ENCODE measurements around the gene ADAT3. TPM values are rescaled to one million over a fixed set of nuclear protein-coding genes. Genes with fewer than 3 reads are reported as not detected.

The ADAT3 gene
- total RNA-seq, 1 experiment from 2014 or later = 12.6 TPM

GRCh38 chr19:1956122-1956494 lies 50.9 kb downstream of the ADAT3 start:
- no peaks in the 10 kb centered on the region for H3K27me3 ChIP-seq (replicated peaks; ENCODE audit: control insufficient read depth, insufficient read depth, low read length)
- CTCF ChIA-PET = no interaction called here
- no peak overlapping the region for H3K27ac Mint-ChIP-seq (ENCODE audit: unreplicated experiment)
- peaks cover 15% of the 10 kb centered on the region for H3K36me3 Mint-ChIP-seq (ENCODE audit: insufficient read depth, unreplicated experiment)
- H3K4me3 ChIP-seq (ENCODE audit: low read depth, low read length) = no peak overlapping the region
- no peaks in the 10 kb centered on the region for H3K27me3 Mint-ChIP-seq (ENCODE audit: insufficient read depth, unreplicated experiment)
- H3K9me3 ChIP-seq = no peaks in the 10 kb centered on the region
- POLR2A ChIA-PET = no interaction called here
- TF ChIP-seq, protein P1, sequence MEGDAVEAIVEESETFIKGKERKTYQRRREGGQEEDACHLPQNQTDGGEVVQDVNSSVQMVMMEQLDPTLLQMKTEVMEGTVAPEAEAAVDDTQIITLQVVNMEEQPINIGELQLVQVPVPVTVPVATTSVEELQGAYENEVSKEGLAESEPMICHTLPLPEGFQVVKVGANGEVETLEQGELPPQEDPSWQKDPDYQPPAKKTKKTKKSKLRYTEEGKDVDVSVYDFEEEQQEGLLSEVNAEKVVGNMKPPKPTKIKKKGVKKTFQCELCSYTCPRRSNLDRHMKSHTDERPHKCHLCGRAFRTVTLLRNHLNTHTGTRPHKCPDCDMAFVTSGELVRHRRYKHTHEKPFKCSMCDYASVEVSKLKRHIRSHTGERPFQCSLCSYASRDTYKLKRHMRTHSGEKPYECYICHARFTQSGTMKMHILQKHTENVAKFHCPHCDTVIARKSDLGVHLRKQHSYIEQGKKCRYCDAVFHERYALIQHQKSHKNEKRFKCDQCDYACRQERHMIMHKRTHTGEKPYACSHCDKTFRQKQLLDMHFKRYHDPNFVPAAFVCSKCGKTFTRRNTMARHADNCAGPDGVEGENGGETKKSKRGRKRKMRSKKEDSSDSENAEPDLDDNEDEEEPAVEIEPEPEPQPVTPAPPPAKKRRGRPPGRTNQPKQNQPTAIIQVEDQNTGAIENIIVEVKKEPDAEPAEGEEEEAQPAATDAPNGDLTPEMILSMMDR (IDR thresholded peaks at IDR 0.05; ENCODE audit: insufficient read depth in 1 of 2, low read depth in 1 of 2, low read length in 1 of 2, severe bottlenecking in 1 of 2, unreplicated experiment in 1 of 2) = no peak
- intact Hi-C loops (cut with micrococcal nuclease; ENCODE audit: unreplicated experiment) = no loop called here
- no peaks in the 10 kb centered on the region for H3K4me1 Mint-ChIP-seq (ENCODE audit: low read depth, unreplicated experiment)
- BruUV-seq (replicated peaks) = no TSS peak
- H3K4me3 Mint-ChIP-seq (ENCODE audit: unreplicated experiment) = no peak overlapping the region
- no peaks in the 10 kb centered on the region for H3K9me3 Mint-ChIP-seq (ENCODE audit: unreplicated experiment)
- H3K36me3 ChIP-seq (ENCODE audit: control insufficient read depth, insufficient read depth, low read length) = no peaks in the 10 kb centered on the region
- DNase-seq = no peak
- no peaks in the 10 kb centered on the region for H3K4me1 ChIP-seq

DNA sequence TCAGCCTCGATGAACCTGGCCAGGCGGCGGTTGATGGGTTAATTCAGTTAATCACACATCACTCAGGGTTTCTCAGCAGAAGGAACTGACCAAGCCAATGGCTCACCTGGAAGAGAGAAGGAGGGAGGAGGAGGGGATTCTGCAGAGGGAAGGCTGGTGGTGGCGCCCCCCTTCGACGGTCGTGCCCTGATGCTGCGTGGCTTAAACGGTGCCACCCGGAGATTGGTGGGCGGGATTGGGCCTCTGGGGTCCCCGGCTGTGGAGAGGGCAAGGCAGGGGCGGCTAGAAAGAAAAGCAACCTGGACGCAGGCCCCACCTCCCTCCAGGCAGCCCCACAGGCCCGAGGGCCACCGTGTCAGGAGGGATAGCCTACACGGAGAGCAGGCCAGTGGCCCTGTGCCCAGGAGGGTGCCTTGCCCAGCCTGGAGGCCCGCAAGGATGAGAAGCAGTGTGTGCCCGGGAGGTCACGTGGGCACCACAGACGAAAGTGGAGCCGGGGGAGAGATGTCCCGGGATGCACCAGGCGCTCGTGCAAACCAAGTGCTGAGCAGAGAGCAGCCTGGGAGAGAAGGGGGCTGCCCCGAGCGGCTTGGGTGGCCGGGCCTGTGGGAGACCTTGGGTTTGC lies 51.8 kb downstream of the ADAT3 start:
- DNase-seq = no peak
- Mint-ChIP-seq H3K9me3 (ENCODE audit: unreplicated experiment) (no peaks in the 10 kb centered on the region), H3K27me3 (ENCODE audit: insufficient read depth, unreplicated experiment) (no peaks in the 10 kb centered on the region), H3K4me3 (ENCODE audit: unreplicated experiment) (no peak overlapping the region), H3K4me1 (ENCODE audit: low read depth, unreplicated experiment) (no peaks in the 10 kb centered on the region), H3K27ac (ENCODE audit: unreplicated experiment) (no peak overlapping the region), H3K36me3 (ENCODE audit: insufficient read depth, unreplicated experiment) (peaks cover 21% of the 10 kb centered on the region)
- H3K27me3 ChIP-seq (replicated peaks; ENCODE audit: control insufficient read depth, insufficient read depth, low read length) = no peaks in the 10 kb centered on the region
- no peaks in the 10 kb centered on the region for H3K4me1 ChIP-seq
- TF ChIP-seq, protein P1 (IDR thresholded peaks at IDR 0.05; ENCODE audit: insufficient read depth in 1 of 2, low read depth in 1 of 2, low read length in 1 of 2, severe bottlenecking in 1 of 2, unreplicated experiment in 1 of 2) = no peak
- H3K4me3 ChIP-seq (ENCODE audit: low read depth, low read length) = no peak overlapping the region
- no TSS peak for BruUV-seq (replicated peaks)
- H3K36me3 ChIP-seq (ENCODE audit: control insufficient read depth, insufficient read depth, low read length) = no peaks in the 10 kb centered on the region
- CTCF ChIA-PET = no interaction called here
- intact Hi-C loops (cut with micrococcal nuclease; ENCODE audit: unreplicated experiment) = no loop called here
- POLR2A ChIA-PET = no interaction called here
- H3K9me3 ChIP-seq = no peaks in the 10 kb centered on the region

- Mint-ChIP-seq H3K4me1 (ENCODE audit: low read depth, unreplicated experiment) (no peaks in the 10 kb centered on the region), H3K27me3 (ENCODE audit: insufficient read depth, unreplicated experiment) (no peaks in the 10 kb centered on the region), H3K9me3 (ENCODE audit: unreplicated experiment) (no peaks in the 10 kb centered on the region), H3K4me3 (ENCODE audit: unreplicated experiment) (no peak overlapping the region), H3K27ac (ENCODE audit: unreplicated experiment) (no peak overlapping the region), H3K36me3 (ENCODE audit: insufficient read depth, unreplicated experiment) (peaks cover 19% of the 10 kb centered on the region)
- Histone ChIP-seq H3K9me3 (no peaks in the 10 kb centered on the region), H3K36me3 (ENCODE audit: control insufficient read depth, insufficient read depth, low read length) (no peaks in the 10 kb centered on the region), H3K27me3 (replicated peaks; ENCODE audit: control insufficient read depth, insufficient read depth, low read length) (no peaks in the 10 kb centered on the region), H3K4me1 (no peaks in the 10 kb centered on the region), H3K4me3 (ENCODE audit: low read depth, low read length) (no peak overlapping the region)
- BruUV-seq (replicated peaks) = no TSS peak
- intact Hi-C loops (cut with micrococcal nuclease; ENCODE audit: unreplicated experiment) = no loop called here
- TF ChIP-seq, protein P1 (IDR thresholded peaks at IDR 0.05; ENCODE audit: insufficient read depth in 1 of 2, low read depth in 1 of 2, low read length in 1 of 2, severe bottlenecking in 1 of 2, unreplicated experiment in 1 of 2) = no peak
- DNase-seq = no peak
- CTCF ChIA-PET = no interaction called here
- POLR2A ChIA-PET = no interaction called here
Observed at GRCh38 chr19:1957562-1958248, 52.5 kb downstream of the ADAT3 start.

Measured in Caco-2 (cell line).